ENCODE results near the gene TRMT2A. TPM values are rescaled to one million over a fixed set of nuclear protein-coding genes. Genes with fewer than 3 reads are reported as not detected.

Gene TRMT2A
- total and polyA plus RNA-seq, 2 of the 8 experiments (the other 6 are each of a cell fraction or from before 2014, with no cell fraction given) = 44.9 to 50.3 TPM

- H3K18ac ChIP-seq (ENCODE audit: extremely low read depth, low read length) = no peak overlapping the region
- H3K27me3 ChIP-seq (replicated peaks in 1 of 4; ENCODE audit: control insufficient read depth in 3 of 4, extremely low read depth in 1 of 4, insufficient read depth in 3 of 4, low read length in 3 of 4) = no peaks in the 10 kb centered on the region
- FAIRE-seq (no peak), DNase-seq (ENCODE audit: low read depth in 1 of 2, low spot score in 2 of 2) (no peak)
- 88% methylated on average over 7 of the region's 10 CpGs; no CpG with 5 or more reads in 1 of the 2 experiments for WGBS, 2 experiments (ENCODE audit: extremely low coverage in 1 of 2, insufficient coverage in 1 of 2, insufficient read length in 1 of 2, insufficient replicate concordance in 2 of 2, low coverage in 1 of 2, low lambda C conversion rate in 2 of 2, missing lambda C conversion rate in 1 of 2)
- H3K4me3 ChIP-seq (ENCODE audit: extremely low read depth in 1 of 4, insufficient read depth in 2 of 4, low read depth in 3 of 4, low read length in 4 of 4) = no peak overlapping the region
- H3K4me2 ChIP-seq (ENCODE audit: insufficient read depth in 1 of 2, low read depth in 2 of 2, low read length in 2 of 2) = no peak overlapping the region
- H2AFZ ChIP-seq (ENCODE audit: low read length) = no peak overlapping the region
- H3K14ac ChIP-seq (ENCODE audit: insufficient read length) = no peak overlapping the region
- no peaks in the 10 kb centered on the region for H3K36me3 ChIP-seq (ENCODE audit: control insufficient read depth in 2 of 4, insufficient read depth in 4 of 4, low read length in 3 of 4)
- no peak overlapping the region for H4K5ac ChIP-seq (ENCODE audit: insufficient read length, low read depth, low read length)
- H2BK120ac ChIP-seq (replicated peaks; ENCODE audit: low read depth, low read length) = no peak overlapping the region
- H4K20me1 ChIP-seq (replicated peaks in 1 of 2; ENCODE audit: control insufficient read depth in 1 of 2, insufficient read depth in 2 of 2, low read length in 2 of 2) = peaks cover 0 to 1% of the 10 kb centered on the region in 2 experiments
- no peak overlapping the region for H2AK5ac ChIP-seq (ENCODE audit: low read depth, low read length)
- H3K56ac ChIP-seq (replicated peaks; ENCODE audit: insufficient read length, low read depth, low read length) = no peak overlapping the region
- no peaks in the 10 kb centered on the region for H3K79me1 ChIP-seq (ENCODE audit: low read depth, low read length)
- peaks cover 15% of the 10 kb centered on the region; the same call in 1 of the 2 replicates for H3K23me2 ChIP-seq (ENCODE audit: low read depth, low read length)
- H2BK20ac ChIP-seq (ENCODE audit: low read length) = no peak overlapping the region
- ChIA-PET CTCF (ENCODE audit: partially characterized antibody) (interaction anchor here (0.5 to 2.8 kb wide), 14 partner anchors 12 to 560 kb away, joined by 3 to 17 read pairs (median 4); no protein-coding TSS in a partner anchor), POLR2A (ENCODE audit: partially characterized antibody) (no interaction called here)
- H4K91ac ChIP-seq (replicated peaks; ENCODE audit: insufficient read length, low read length) = no peak overlapping the region
- no peak overlapping the region for H4K8ac ChIP-seq (ENCODE audit: extremely low read depth, insufficient read depth, low read length)
- no peak overlapping the region for H3K9ac ChIP-seq (replicated peaks in 1 of 4; ENCODE audit: extremely low read depth in 1 of 4, low read depth in 3 of 4, low read length in 3 of 4)
- H3K9me3 ChIP-seq (ENCODE audit: insufficient read depth in 2 of 2, low read depth in 1 of 2, low read length in 1 of 2) = no peaks in the 10 kb centered on the region; a peak in 1 of 4 replicates
- no peak overlapping the region for H3K23ac ChIP-seq (ENCODE audit: insufficient read length)
- no peak overlapping the region for H3K27ac ChIP-seq (ENCODE audit: low read depth, low read length)
- H2BK15ac ChIP-seq (ENCODE audit: low read length) = no peak overlapping the region
- no peak overlapping the region for H3K4ac ChIP-seq (replicated peaks; ENCODE audit: insufficient read length, low read depth, low read length)
- H2BK12ac ChIP-seq (ENCODE audit: low read depth, low read length) = no peak overlapping the region
- no peaks in the 10 kb centered on the region for H3K79me2 ChIP-seq (ENCODE audit: control insufficient read depth in 1 of 2, insufficient read depth in 2 of 2, low read length in 2 of 2)
- H2BK5ac ChIP-seq (ENCODE audit: low read depth, low read length) = no peak overlapping the region
- peaks cover 0 to 7% (median 4%) of the 10 kb centered on the region in 4 experiments; a peak in 4 of 7 replicates for H3K4me1 ChIP-seq (replicated peaks in 1 of 4; ENCODE audit: control insufficient read depth in 3 of 4, insufficient read depth in 4 of 4, low read length in 3 of 4)
- TF ChIP-seq TCF12 (IDR thresholded peaks at IDR 0.05; ENCODE audit: low read depth, low read length) (no peak), BRCA1 (IDR thresholded peaks at IDR 0.05; ENCODE audit: low read depth, low read length) (no peak)
These were observed 43.0 kb upstream of the TRMT2A start for GRCh38 chr22:20160041-20160440.
